Measurements from ENCODE around the gene C20orf173.

DNA sequence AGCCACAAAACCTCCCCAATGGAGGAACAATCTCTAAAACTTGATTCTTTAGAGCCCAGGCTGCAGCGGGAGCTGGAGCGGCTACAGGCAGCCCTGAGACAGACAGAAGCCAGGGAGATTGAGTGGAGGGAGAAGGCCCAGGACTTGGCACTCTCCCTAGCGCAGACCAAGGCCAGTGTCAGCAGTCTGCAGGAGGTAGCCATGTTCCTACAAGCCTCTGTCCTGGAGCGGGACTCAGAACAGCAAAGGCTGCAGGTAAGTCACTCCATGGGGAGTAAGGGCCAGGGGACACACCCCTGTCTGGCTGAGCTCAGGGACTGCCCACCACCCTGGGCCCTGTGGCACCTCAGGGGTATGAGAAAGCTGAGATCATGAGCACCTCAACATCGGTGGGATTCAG is 24.7 kb downstream of the C20orf173 start:
- no peak for TF ChIP-seq CTCF (IDR thresholded peaks at IDR 0.05)
- no peak for TF ChIP-seq POLR2A (IDR thresholded peaks at IDR 0.05)

Data from heart left ventricle (tissue), 13 donors.